GM18861 (cell line): ENCODE results near the gene TXLNG.

ENCODE experiments used
- ATAC-seq: cut with Tn5 transposase; IDR thresholded peaks from one replicate; pipeline ENCODE4 v1.9.1; 2021; ENCODE audit not compliant: unreplicated experiment

Gene TXLNG

DNA sequence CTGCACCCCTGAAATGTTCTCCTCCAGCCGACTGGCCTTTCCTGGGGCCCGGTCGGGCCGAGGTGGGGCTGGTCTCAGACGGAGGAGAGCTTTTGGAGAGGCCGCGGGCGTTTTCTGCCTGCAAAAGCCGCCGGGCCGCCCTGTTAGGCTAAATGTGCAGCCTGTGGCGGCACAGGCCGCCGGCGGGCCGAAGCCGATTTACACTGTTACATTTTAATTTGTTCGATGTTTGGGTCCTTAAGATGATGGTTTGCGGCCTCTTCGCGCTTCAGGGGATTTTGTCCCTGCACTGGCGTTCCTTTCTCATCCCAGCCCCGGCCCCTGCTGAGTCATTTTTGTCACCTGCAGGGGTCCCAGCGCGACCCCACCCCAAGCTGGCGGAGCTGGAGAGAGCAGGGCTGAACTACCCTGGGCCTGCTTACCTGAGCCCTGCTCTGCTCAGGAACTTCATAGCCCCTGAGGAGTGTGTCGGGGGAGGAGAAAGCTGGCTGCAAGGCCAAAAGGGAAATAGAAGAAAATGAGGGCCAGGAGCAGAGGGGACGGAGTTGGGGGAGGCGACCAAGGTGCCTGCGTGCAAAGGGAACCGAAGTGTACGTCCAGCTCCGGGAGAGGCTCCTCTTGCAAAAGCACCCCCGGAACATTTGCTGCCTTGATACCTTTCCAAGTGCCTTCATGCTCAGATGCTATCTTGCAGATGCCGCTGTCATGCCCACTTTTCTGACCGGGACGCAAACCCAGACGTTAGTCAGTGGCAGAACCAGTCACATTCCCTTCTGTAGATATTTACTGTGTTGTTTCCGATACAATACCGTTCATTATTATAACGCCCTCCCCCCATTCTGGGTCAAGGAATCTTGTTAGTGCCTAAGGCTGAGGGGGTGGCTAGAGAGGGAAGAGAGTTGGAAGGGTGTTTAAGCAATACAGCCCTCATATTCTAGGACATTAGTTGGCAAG, 84.9 kb downstream of the TXLNG start:
- ATAC-seq, result no peak

DNA sequence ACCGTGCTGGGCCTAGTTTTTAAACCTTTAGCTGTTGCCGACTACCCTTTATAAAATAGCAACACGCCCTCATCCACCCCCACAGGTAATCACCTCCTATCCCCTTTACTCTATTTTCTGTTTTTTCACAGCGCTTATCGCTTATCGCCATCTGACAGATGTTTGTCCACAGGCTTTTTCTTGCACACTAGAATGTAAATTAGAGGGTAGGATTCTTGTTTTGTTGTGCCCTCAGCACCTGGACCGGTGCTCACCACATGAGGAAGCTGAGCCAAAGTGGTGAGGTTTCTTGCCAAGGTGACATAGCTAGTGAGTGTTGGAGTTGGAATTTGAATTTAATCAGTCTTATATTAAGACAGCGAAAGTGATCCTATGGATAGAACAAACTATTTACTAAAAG, 86.8 kb downstream of the TXLNG start:
- no peak for ATAC-seq

DNA sequence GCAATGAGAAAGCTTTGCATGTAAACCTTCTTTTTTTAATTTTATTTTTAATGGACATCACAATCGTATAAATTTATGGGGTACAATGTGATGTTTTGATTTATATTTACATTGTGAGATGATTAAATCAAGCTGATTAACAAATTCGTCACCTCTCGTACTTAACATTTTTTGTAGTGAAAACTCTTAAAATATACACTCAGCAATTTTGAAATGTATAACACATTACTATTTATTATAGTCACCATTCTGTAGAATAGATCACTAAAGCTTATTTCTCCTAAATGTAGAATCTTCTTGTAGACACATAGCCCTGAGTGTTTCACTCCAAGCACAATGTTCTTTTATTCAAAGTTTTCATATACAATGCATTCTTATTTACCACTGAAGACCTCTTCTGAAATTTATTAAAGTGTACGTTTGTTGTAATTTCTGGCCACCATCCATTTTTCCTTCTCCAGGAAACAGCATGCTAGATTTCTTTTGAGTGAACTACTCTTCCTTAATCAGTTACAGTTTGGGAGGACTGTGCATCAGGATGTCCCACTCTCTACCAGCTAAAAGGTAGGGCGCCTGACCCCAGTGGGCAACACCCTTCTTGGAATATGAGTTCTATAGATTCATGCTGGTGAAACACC, 88.3 kb downstream of the TXLNG start:
- no peak for ATAC-seq

DNA sequence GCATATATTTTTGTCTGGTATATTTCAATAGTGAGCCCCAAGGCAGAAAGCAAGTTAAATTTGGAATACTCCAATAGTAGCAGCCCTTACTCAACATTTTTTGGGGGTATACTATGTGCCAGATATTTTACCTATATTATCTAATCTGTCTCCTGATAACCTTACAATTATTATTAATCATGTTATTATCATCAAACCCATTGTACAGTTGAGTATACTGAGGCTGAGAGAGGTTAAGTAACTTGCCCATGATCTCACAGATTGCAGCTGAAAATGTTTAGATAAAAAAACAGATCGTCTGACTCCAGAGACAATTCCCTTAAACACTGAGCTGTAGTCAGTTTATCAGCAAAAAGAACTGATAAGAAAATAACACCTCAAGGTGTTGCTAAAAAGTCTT, 90.4 kb downstream of the TXLNG start:
- ATAC-seq, result no peak

DNA sequence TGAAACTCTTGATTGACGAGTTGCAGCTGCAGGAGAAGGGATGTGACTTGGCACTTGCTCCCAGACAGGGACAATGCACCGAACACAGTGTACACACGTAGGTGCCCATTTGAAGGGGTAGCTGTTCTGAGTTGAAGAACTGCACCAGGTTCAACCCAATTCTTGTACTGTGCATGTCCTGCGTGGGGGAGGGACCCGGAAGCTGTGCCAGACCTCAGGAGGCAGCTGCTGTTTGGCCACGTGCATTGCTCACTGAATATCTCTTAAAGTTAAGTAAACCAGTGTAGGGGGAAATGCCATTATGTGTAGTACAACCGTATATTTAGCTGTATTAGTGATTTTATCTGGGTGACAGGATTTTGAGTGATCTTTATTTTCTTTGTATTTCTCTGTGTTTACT, 95.9 kb downstream of the TXLNG start:
- no peak for ATAC-seq

DNA sequence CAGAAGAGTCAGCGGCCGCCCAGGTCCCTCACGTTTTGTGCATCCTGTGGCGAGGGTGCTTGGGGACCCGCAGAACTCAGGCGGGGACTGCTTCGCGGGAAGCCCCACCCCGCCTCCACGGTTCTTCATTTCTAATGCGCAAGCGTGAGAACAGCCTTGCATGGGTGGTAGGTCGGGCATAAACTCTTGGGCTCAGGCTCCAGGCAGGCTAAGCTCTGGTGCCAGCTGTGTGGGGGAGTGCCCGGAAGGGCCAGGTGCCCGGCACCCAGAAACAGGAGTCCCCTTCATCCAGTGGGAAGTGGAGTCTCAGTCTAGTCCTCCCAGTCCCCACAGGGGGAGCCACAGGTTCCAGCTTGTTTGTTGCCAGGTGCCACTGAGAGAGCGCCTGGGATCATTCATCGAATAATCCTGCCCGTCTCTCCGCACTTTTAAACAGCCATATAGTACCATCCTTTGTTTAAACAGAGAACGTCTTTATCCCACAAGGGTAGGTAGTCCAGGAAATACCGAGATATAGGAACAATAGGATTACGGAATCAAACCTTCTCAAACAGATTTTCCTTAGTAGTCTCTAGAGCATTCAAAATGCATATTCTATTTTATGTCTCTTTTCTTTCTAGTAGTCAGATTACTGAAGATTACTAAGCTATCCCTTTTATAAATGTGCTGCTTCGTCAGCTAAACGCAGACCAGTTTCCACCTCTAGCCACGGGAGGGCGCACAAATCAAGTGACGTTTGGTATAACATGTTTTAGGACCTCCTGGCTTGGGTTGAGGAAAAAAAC, 96.6 kb downstream of the TXLNG start:
- ATAC-seq, result peak; percentile 49

DNA sequence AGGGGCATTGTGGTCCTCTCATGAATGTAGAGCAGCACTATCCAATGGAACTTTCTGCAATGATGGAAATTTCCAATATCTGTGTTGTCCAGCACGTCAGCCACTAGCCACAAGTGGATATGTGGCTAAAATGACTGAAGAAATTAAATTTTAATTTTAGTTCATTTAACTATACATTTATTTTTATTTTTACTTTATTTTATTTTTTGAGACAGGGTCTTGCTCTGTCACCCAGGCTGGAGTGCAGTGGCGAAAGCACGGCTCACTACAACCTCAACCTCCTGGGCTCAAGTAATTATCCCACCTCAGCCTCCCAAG, 97.2 kb downstream of the TXLNG start:
- no peak for ATAC-seq

DNA sequence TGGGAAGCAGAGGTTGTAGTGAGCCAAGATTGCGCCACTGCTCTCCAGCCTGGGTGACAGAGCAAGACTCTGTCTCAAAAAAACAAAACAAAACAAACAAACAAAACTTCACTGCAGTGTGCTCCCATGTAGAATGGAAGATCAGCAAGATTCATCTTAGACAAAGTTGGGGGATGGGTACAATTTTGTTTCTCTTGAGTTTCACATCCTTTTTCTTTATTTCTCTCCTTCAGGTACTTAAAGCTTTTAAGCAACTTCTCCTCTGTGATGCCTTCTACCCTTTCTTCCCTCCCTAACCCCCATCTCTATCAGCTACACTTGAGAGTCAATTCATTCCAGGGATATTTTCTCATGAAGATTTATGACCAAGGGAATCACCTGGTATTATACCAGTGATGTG, 99.4 kb downstream of the TXLNG start:
- ATAC-seq, result no peak

DNA sequence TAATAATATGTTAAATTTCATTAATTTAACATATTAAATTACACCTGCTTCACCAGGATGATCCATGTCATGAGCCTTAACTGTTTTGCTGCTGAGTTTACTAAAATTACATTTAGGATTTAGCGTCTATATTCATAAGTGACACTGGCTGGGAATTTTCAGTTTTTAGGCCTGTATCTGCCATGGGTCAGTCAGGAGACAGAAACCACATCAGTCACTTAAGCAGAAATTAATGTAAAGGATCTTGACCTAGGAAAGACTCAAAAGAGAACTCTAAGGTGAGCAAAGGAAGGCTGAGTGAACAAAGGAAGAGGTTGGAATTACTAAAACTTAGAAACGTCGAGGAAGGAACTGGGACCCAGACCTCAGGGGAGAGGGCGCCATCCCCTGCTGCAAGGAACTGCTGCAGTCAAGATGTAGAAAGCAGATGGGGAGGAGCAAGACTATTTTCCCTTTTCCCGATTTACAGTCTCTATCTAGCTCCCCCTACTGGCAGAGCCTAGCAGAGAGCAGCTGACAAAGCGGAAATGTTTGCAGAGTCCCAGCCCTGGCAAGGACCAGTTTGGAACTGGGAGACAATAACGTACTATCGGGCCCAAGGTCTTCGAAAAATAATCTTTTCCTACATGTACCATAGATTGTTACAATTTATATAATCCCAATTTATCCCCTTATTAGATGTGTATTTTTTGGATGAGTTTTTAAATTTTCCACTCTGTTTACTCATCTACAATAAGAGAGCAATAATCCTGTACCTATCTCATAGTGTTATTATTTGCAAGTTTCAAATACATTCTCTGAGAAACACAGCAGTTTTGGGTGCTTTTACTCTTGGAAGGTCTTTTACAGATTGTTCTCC, 106.5 kb downstream of the TXLNG start:
- ATAC-seq, result peak; percentile 72
